HepG2 (cell line): ENCODE measurements around the gene PIGK. TPM values are rescaled to one million over a fixed set of nuclear protein-coding genes. Genes with fewer than 3 reads are reported as not detected.

ENCODE experiments used
- ATAC-seq: fragments of 200-7000 bp; cut with Tn5 transposase; 3 replicates; pipeline ENCODE4 v1.9.1; 2020; ENCODE audit warnings: mild to moderate bottlenecking, moderate library complexity
- BruUV-seq: library from RNA; stranded (reverse); fragments of 400-500 nt; replicated peaks from 2 replicates; lab custom pipeline; 2021; lab: Mats Ljungman, UMichigan
- CTCF ChIA-PET: fragments of 300-600 bp; formaldehyde crosslinking; extraction: SDS; loops from one replicate; lab custom pipeline; 2021; ENCODE audit warnings: low total read pairs, inconsistent platforms, low intra/inter-chr PET ratio; lab: Yijun Ruan, JAX
- POLR2A ChIA-PET: fragments of 350-600 bp; sonication (Branson Sonifier 250); formaldehyde crosslinking; loops from one replicate; lab custom pipeline; 2020; ENCODE audit warnings: antibody characterized with exemption, inconsistent platforms; lab: Yijun Ruan, JAX
- DNase-seq: peaks from one replicate; pipeline ENCODE4 v3.0.0-alpha.2; 2015; ENCODE audit warnings: low spot score
- FAIRE-seq: peaks from 3 replicates; lab custom pipeline; 2011; peaks lifted over from hg19 to GRCh38; lab: Jason Lieb, UNC
- H2AFZ ChIP-seq: one replicate; pipeline ENCODE4 v1.6.1; 2011; ENCODE audit warnings: low read length, inconsistent platforms
- H3K27ac ChIP-seq: fragments of 300-600 bp; 3 replicates; pipeline ENCODE4 v1.8.0; 2011; ENCODE audit warnings: mixed run types, mild to moderate bottlenecking, mixed read lengths, low read length, inconsistent platforms; ENCODE audit not compliant: insufficient read depth; ENCODE audit errors: extremely low read length
- H3K27me3 ChIP-seq, 2 experiments: fragments of 200-600 bp in 1 of 2; 2 replicates in 1 of 2; 3 replicates in 1 of 2; pipeline versions ENCODE4 v1.6.0 to v1.8.0; 2011; ENCODE audit warnings: low read length in 2 of 2, mild to moderate bottlenecking in 2 of 2, moderate library complexity in 2 of 2, inconsistent platforms in 1 of 2; ENCODE audit not compliant: insufficient read depth in 2 of 2, control insufficient read depth in 1 of 2
- H3K36me3 ChIP-seq, 2 experiments: fragments of 200-600 bp in 1 of 2; replicated peaks in 1 of 2; 2 replicates in 1 of 2; 3 replicates in 1 of 2; pipeline versions ENCODE4 v1.5.1 to v1.8.0; 2011; ENCODE audit warnings: low read length in 2 of 2, inconsistent platforms in 1 of 2; ENCODE audit not compliant: insufficient read depth in 2 of 2, control insufficient read depth in 1 of 2
- H3K4me1 ChIP-seq: 2 replicates; pipeline ENCODE4 v1.5.1; 2012; ENCODE audit warnings: low read length, inconsistent platforms; ENCODE audit not compliant: insufficient read depth
- H3K4me2 ChIP-seq: 2 replicates; pipeline ENCODE4 v1.6.0; 2011; ENCODE audit warnings: low read depth, low read length, inconsistent platforms
- H3K4me3 ChIP-seq, 3 experiments: fragments of 200-600 bp in 1 of 3; sonication (generic), shearing (Covaris generic) in 1 of 3; replicated peaks in 1 of 3; 2 replicates each; pipeline ENCODE4 v1.5.1; 2011 to 2016; ENCODE audit warnings: low read length in 3 of 3, inconsistent platforms in 2 of 3, low read depth in 2 of 3, mild to moderate bottlenecking in 2 of 3, control low read depth in 1 of 3, mixed read lengths in 1 of 3; ENCODE audit not compliant: insufficient read depth in 1 of 3
- H3K79me2 ChIP-seq: one replicate; pipeline ENCODE4 v1.6.1; 2011; ENCODE audit warnings: low read length, inconsistent platforms; ENCODE audit not compliant: insufficient read depth
- H3K9ac ChIP-seq: 2 replicates; pipeline ENCODE4 v1.6.0; 2011; ENCODE audit warnings: mild to moderate bottlenecking, low read depth, low read length, inconsistent platforms; ENCODE audit not compliant: insufficient read depth
- H3K9me3 ChIP-seq: 2 replicates; pipeline ENCODE4 v1.5.1; 2012; ENCODE audit warnings: mild to moderate bottlenecking, low read length
- H4K20me1 ChIP-seq: 2 replicates; pipeline ENCODE4 v1.6.0; 2011; ENCODE audit warnings: inconsistent platforms, mild to moderate bottlenecking, low read length, moderate library complexity; ENCODE audit not compliant: insufficient read depth
- CEBPB ChIP-seq: IDR thresholded peaks from 2 replicates; pipeline ENCODE4 v1.6.1; 2011; ENCODE audit warnings: low read depth, low read length, improper control_type of control experiment, borderline replicate concordance
- GABPA ChIP-seq, 2 experiments: IDR thresholded peaks; 2 replicates each; pipeline ENCODE4 v1.6.1; 2011 to 2016; ENCODE audit warnings: low read depth in 2 of 2, low read length in 1 of 2, missing biosample characterization in 1 of 2, missing genetic modification characterization in 1 of 2
- MTA3 ChIP-seq: sonication (generic); formaldehyde crosslinking; IDR thresholded peaks from 2 replicates; pipeline ENCODE4 v1.4.0; 2020; ENCODE audit warnings: missing genetic modification reagents
- MXD1 ChIP-seq: sonication (generic); formaldehyde crosslinking; IDR thresholded peaks from 2 replicates; pipeline ENCODE4 v1.4.0; 2020; ENCODE audit warnings: mild to moderate bottlenecking, missing genetic modification reagents
- NCOR1 ChIP-seq: fragments of 200-600 bp; sonication (generic); IDR thresholded peaks from 2 replicates; pipeline ENCODE4 v1.7.0; 2017; ENCODE audit warnings: antibody characterized with exemption, low read length, borderline replicate concordance
- NFE2L1 ChIP-seq: sonication (generic); formaldehyde crosslinking; IDR thresholded peaks from 2 replicates; pipeline ENCODE4 v1.4.0; 2020; ENCODE audit warnings: missing genetic modification reagents, mild to moderate bottlenecking, borderline replicate concordance
- RFX5 ChIP-seq: IDR thresholded peaks from 2 replicates; pipeline ENCODE4 v1.6.1; 2011; ENCODE audit warnings: low read depth, low read length, improper control_type of control experiment
- SNAPC2 ChIP-seq: sonication (generic); formaldehyde crosslinking; IDR thresholded peaks from 2 replicates; pipeline ENCODE4 v1.8.1; 2022; ENCODE audit warnings: mild to moderate bottlenecking, missing genetic modification reagents
- SNRNP70 ChIP-seq: fragments of 200-400 bp; formaldehyde crosslinking; IDR thresholded peaks from 2 replicates; pipeline ENCODE4 v1.6.1; 2017; ENCODE audit warnings: mild to moderate bottlenecking, low read depth, low read length, moderate library complexity
- SSRP1 ChIP-seq: IDR thresholded peaks from 2 replicates; pipeline ENCODE4 v1.6.1; 2016; ENCODE audit warnings: control low read depth
- ZKSCAN1 ChIP-seq: fragments of 150-350 bp; IDR thresholded peaks from 2 replicates; pipeline ENCODE4 v1.6.1; 2014; ENCODE audit warnings: low read length
- ZNF331 ChIP-seq: sonication (generic); formaldehyde crosslinking; IDR thresholded peaks from 2 replicates; pipeline ENCODE4 v1.4.0; 2020; ENCODE audit warnings: missing genetic modification reagents
- ZNF510 ChIP-seq: sonication (generic); formaldehyde crosslinking; IDR thresholded peaks from 2 replicates; pipeline ENCODE4 v1.4.0; 2020; ENCODE audit warnings: low read depth, mild to moderate bottlenecking, missing genetic modification reagents
- ZNF703 ChIP-seq: sonication (generic); formaldehyde crosslinking; IDR thresholded peaks from 2 replicates; pipeline ENCODE4 v1.5.1; 2020; ENCODE audit warnings: missing genetic modification reagents, mild to moderate bottlenecking, moderate library complexity, borderline replicate concordance
- WGBS: methylation state at CpG from one replicate; pipeline ENCODE4 v1.1.6; 2017; ENCODE audit warnings: low lambda C conversion rate; 5-methylcytosine and 5-hydroxymethylcytosine counted together
- in situ Hi-C: cut with HindIII; loops from 2 replicates; pipeline ENCODE4 v1.10.0; 2017; ENCODE audit warnings: low pct_unique_long_range_greater_than_20kb; ENCODE audit not compliant: extremely low pct_ligation_motif_present
- intact Hi-C: fragments of 100-400 bp; cut with micrococcal nuclease; formaldehyde crosslinking; loops from one replicate; pipeline ENCODE4 v1.10.0; 2022; ENCODE audit not compliant: unreplicated experiment
- polyA plus RNA-seq, 8 experiments: library from polyadenylated mRNA; depleted of rRNA in 3 of 8; stranded (reverse) in 7 of 8; unstranded in 1 of 8; fragments of >200 nt; fragmentation: Illumina TruSeq in 4 of 8; extraction: Trizol in 4 of 8; gene quantifications; 2 replicates each; pipeline versions ENCODE4 v1.2.1 to v1.2.3, GENCODE V29; 2011 to 2016; ENCODE audit warnings: low read depth in 4 of 8, missing spikeins in 1 of 8, mixed read lengths in 1 of 8; ENCODE audit not compliant: insufficient read depth in 1 of 8
- total RNA-seq, 5 experiments: library from RNA; depleted of rRNA; stranded (reverse); fragments of >200 nt; fragmentation: Illumina TruSeq; extraction: Trizol; gene quantifications; 2 replicates each; pipeline ENCODE4 v1.2.3, GENCODE V29; 2016; ENCODE audit warnings: low read depth in 1 of 5
- TF ChIP-seq, protein P1 (sequence below): sonication (generic); formaldehyde crosslinking; IDR thresholded peaks from 2 replicates; pipeline ENCODE4 v1.8.0; 2022; ENCODE audit warnings: mild to moderate bottlenecking, missing genetic modification reagents

PIGK gene
- total and polyA plus RNA-seq, 2 of the 13 experiments (the other 11 are each of a cell fraction or from before 2014, with no cell fraction given): 14.7 to 38.5 TPM

- BruUV-seq: no TSS peak
- Histone ChIP-seq H3K36me3 (no peaks in the 10 kb centered on the region), H3K27me3 (no peaks in the 10 kb centered on the region)
- peak; percentile 55 for TF ChIP-seq CEBPB
- TF ChIP-seq GABPA (IDR thresholded peaks at IDR 0.05; ENCODE audit: low read depth, low read length): no peak
- TF ChIP-seq GABPA (CRISPR knock-in tag; IDR thresholded peaks at IDR 0.05; ENCODE audit: low read depth): no peak
- TF ChIP-seq, all 625 proteins: peak for 1
- WGBS: 96% methylated on average over 3 of the region's 3 CpGs
- DNase-seq: no peak
- no peaks in the 10 kb centered on the region for H3K9me3 ChIP-seq
- no peaks in the 10 kb centered on the region for H4K20me1 ChIP-seq
- H3K79me2 ChIP-seq: no peaks in the 10 kb centered on the region
- intact Hi-C loops (no loop called here), in situ Hi-C loops (no loop called here)
- no peak overlapping the region for H3K4me2 ChIP-seq
- H2AFZ ChIP-seq: no peak overlapping the region
- no peak for FAIRE-seq
- H3K9ac ChIP-seq: no peak overlapping the region
- ChIA-PET POLR2A (no interaction called here), CTCF (no interaction called here)
- H3K27ac ChIP-seq: no peak overlapping the region
- no peak overlapping the region for H3K4me3 ChIP-seq
- no peaks in the 10 kb centered on the region for H3K4me1 ChIP-seq
- no peak for ATAC-seq
These were observed 21.9 kb downstream of the PIGK start for GRCh38 chr1:77197351-77197750.

DNA sequence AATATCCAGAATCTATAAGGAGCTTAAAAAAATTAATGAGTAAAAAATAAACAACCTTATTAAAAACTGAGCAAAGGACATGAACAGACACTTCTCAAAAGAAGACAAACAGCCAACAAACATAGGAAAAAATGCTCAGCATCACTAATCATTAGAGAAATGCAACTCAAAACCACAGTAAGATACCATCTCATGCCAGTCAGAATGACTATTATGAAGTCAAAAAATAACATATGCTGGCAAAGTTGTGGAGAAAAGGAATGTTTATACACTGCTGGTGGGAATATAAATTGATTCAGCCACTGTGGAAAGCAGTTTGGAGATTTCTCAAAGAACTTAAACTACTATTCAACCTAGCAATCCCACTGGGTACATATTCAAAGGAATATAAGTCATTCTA, 25.3 kb downstream of the PIGK start:
- Histone ChIP-seq H4K20me1 (no peaks in the 10 kb centered on the region), H3K4me2 (no peak overlapping the region), H3K27me3 (no peaks in the 10 kb centered on the region), H2AFZ (no peak overlapping the region), H3K27ac (no peak overlapping the region), H3K4me1 (no peaks in the 10 kb centered on the region), H3K9ac (no peak overlapping the region), H3K79me2 (no peaks in the 10 kb centered on the region), H3K36me3 (no peaks in the 10 kb centered on the region), H3K9me3 (no peaks in the 10 kb centered on the region), H3K4me3 (no peak overlapping the region)
- ATAC-seq (no peak), DNase-seq (no peak), FAIRE-seq (no peak)
- in situ Hi-C loops: no loop called here
- ChIA-PET POLR2A (no interaction called here), CTCF (no interaction called here)
- intact Hi-C loops: no loop called here
- TF ChIP-seq, protein P1, sequence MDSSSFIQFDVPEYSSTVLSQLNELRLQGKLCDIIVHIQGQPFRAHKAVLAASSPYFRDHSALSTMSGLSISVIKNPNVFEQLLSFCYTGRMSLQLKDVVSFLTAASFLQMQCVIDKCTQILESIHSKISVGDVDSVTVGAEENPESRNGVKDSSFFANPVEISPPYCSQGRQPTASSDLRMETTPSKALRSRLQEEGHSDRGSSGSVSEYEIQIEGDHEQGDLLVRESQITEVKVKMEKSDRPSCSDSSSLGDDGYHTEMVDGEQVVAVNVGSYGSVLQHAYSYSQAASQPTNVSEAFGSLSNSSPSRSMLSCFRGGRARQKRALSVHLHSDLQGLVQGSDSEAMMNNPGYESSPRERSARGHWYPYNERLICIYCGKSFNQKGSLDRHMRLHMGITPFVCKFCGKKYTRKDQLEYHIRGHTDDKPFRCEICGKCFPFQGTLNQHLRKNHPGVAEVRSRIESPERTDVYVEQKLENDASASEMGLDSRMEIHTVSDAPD (CRISPR knock-in tag): no peak
- TF ChIP-seq SNAPC2 (CRISPR knock-in tag) (no peak), ZNF510 (CRISPR knock-in tag) (no peak), NCOR1 (no peak), NFE2L1 (no peak), ZNF703 (CRISPR knock-in tag) (no peak), ZNF331 (no peak), RFX5 (no peak), MTA3 (CRISPR knock-in tag) (no peak), ZKSCAN1 (no peak), MXD1 (CRISPR knock-in tag) (no peak), SSRP1 (CRISPR knock-in tag) (no peak), SNRNP70 (no peak)
- BruUV-seq: no TSS peak
